Measurements from ENCODE around the gene CRP. TPM values are rescaled to one million over a fixed set of nuclear protein-coding genes. Genes with fewer than 3 reads are reported as not detected.

CRP gene
- total RNA-seq, 1 donor from 2014 or later: not detected

DNA sequence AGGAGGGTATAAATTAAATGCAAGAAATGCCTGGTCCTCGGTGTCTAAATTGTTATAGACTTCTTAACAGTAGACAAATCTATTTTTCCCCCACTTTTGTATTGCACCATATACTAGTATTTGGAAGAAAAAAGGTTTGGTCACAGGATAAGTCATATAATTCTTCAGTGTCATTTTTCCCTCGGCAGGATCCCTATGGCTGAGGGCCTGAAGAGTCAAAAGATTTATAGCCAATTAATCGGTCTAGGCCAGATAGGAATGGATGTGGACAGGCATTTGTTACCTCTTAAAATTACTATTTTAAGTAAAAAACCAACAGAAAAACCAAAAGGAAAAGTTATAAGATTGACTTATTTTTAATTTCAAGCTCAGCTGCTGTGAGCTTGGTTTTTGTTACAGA, 45.6 kb downstream of the CRP start:
- no peaks in the 10 kb centered on the region for H3K36me3 Mint-ChIP-seq (ENCODE audit: low read depth, unreplicated experiment)
- TF ChIP-seq, protein P1, sequence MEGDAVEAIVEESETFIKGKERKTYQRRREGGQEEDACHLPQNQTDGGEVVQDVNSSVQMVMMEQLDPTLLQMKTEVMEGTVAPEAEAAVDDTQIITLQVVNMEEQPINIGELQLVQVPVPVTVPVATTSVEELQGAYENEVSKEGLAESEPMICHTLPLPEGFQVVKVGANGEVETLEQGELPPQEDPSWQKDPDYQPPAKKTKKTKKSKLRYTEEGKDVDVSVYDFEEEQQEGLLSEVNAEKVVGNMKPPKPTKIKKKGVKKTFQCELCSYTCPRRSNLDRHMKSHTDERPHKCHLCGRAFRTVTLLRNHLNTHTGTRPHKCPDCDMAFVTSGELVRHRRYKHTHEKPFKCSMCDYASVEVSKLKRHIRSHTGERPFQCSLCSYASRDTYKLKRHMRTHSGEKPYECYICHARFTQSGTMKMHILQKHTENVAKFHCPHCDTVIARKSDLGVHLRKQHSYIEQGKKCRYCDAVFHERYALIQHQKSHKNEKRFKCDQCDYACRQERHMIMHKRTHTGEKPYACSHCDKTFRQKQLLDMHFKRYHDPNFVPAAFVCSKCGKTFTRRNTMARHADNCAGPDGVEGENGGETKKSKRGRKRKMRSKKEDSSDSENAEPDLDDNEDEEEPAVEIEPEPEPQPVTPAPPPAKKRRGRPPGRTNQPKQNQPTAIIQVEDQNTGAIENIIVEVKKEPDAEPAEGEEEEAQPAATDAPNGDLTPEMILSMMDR (IDR thresholded peaks at IDR 0.05; ENCODE audit: unreplicated experiment): no peak
- no peak overlapping the region for H3K27ac Mint-ChIP-seq (ENCODE audit: unreplicated experiment)
- no peak overlapping the region for H3K4me3 Mint-ChIP-seq (ENCODE audit: unreplicated experiment)
- peaks cover 3% of the 10 kb centered on the region for H3K27me3 Mint-ChIP-seq (ENCODE audit: unreplicated experiment)
- no peak for DNase-seq (ENCODE audit: low spot score)
- peaks cover 9% of the 10 kb centered on the region for H3K4me1 Mint-ChIP-seq (ENCODE audit: unreplicated experiment)
- H3K9me3 Mint-ChIP-seq (ENCODE audit: unreplicated experiment): no peaks in the 10 kb centered on the region

DNA sequence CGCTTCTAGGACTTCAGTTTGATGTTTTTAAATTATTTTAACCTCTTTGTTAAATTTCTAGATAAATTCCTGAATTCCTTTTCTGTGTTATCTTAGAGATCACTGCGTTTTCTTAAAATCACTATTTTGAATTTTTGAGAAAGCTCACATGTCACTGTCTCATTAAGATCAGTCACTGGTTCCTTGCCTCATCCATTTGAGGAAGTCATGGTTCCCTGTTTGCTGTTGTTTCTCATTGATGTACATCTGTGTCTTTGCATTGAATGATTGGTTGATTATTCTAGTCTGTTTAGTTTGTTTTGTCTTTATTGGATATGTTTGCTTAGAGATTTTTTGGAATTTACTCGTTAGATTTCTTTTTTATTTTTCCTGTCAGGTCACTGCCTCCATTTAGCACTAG, 50.1 kb downstream of the CRP start:
- H3K27me3 Mint-ChIP-seq (ENCODE audit: unreplicated experiment): peaks cover 2% of the 10 kb centered on the region
- no peak overlapping the region for H3K27ac Mint-ChIP-seq (ENCODE audit: unreplicated experiment)
- no peak overlapping the region for H3K4me3 Mint-ChIP-seq (ENCODE audit: unreplicated experiment)
- H3K4me1 Mint-ChIP-seq (ENCODE audit: unreplicated experiment): peaks cover 6% of the 10 kb centered on the region
- TF ChIP-seq, protein P1 (IDR thresholded peaks at IDR 0.05; ENCODE audit: unreplicated experiment): no peak
- H3K9me3 Mint-ChIP-seq (ENCODE audit: unreplicated experiment): no peaks in the 10 kb centered on the region
- DNase-seq (ENCODE audit: low spot score): no peak
- H3K36me3 Mint-ChIP-seq (ENCODE audit: low read depth, unreplicated experiment): no peaks in the 10 kb centered on the region

DNA sequence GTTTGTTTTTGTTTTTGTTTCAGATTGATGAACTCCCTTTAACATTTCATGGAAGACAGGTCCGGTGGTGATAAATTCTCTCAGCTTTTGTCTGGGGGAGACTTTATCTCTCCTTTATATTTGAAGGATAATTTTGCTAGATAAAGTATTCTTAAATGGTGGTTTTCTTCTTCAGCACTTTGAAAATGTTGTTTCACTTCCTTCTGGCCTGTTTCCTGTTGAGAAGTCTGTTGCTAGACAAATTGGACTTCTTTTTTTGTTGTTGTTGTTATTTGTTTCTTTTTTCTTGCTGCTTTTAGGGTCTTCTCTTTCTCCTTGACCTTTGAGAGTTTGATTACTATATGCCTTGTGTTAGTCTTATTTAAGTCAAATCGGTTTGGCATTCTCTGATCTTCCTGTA, 50.8 kb downstream of the CRP start:
- Mint-ChIP-seq H3K4me3 (ENCODE audit: unreplicated experiment) (no peak overlapping the region), H3K9me3 (ENCODE audit: unreplicated experiment) (no peaks in the 10 kb centered on the region), H3K27ac (ENCODE audit: unreplicated experiment) (no peak overlapping the region), H3K36me3 (ENCODE audit: low read depth, unreplicated experiment) (no peaks in the 10 kb centered on the region), H3K4me1 (ENCODE audit: unreplicated experiment) (peaks cover 6% of the 10 kb centered on the region), H3K27me3 (ENCODE audit: unreplicated experiment) (peaks cover 2% of the 10 kb centered on the region)
- no peak for DNase-seq (ENCODE audit: low spot score)
- TF ChIP-seq, protein P1 (IDR thresholded peaks at IDR 0.05; ENCODE audit: unreplicated experiment): no peak

Other genes with a start within 250 kb of the CRP start
- not detected for gene OR10J5, start 178.6 kb downstream of the CRP start, total RNA-seq (ENCODE audit: unreplicated experiment)
- gene APCS, start 126.8 kb downstream of the CRP start, total RNA-seq (ENCODE audit: unreplicated experiment): not detected
- gene DUSP23, start 66.4 kb upstream of the CRP start, total RNA-seq (ENCODE audit: unreplicated experiment): 38.7 TPM
- gene FCRL6, start 87.8 kb upstream of the CRP start, total RNA-seq (ENCODE audit: unreplicated experiment): not detected
- gene SLAMF8, start 112.3 kb upstream of the CRP start, total RNA-seq (ENCODE audit: unreplicated experiment): not detected
- not detected for gene VSIG8, start 148.1 kb upstream of the CRP start, total RNA-seq (ENCODE audit: unreplicated experiment)
- gene CFAP45, start 185.6 kb upstream of the CRP start, total RNA-seq (ENCODE audit: unreplicated experiment): 1.0 TPM
- 95.2 TPM for gene TAGLN2, start 210.9 kb upstream of the CRP start, total RNA-seq (ENCODE audit: unreplicated experiment)
- gene IGSF9, start 231.0 kb upstream of the CRP start, total RNA-seq (ENCODE audit: unreplicated experiment): 2.2 TPM
- not detected for gene SLAMF9, start 239.6 kb upstream of the CRP start, total RNA-seq (ENCODE audit: unreplicated experiment)

All from endothelial cell (in vitro differentiated cells).